Muscle layer of duodenum (tissue), 2 donors: ENCODE data around the gene OR2L13.

Experiments
- H3K27ac ChIP-seq: one replicate; pipeline ENCODE4 v1.7.0; 2013; ENCODE audit warnings: mild to moderate bottlenecking, low read length
- H3K27me3 ChIP-seq: one replicate; pipeline ENCODE4 v1.7.0; 2013; ENCODE audit warnings: low read depth, mild to moderate bottlenecking, control low read depth, low read length
- H3K36me3 ChIP-seq, 2 donors: one replicate each; pipeline ENCODE4 v1.7.0; 2013; ENCODE audit warnings: low read length in 2 of 2, control low read depth in 1 of 2, mild to moderate bottlenecking in 1 of 2; ENCODE audit not compliant: insufficient read depth in 2 of 2, control insufficient read depth in 1 of 2
- H3K4me1 ChIP-seq, 2 donors: one replicate each; pipeline ENCODE4 v1.7.0; 2013; ENCODE audit warnings: low read length in 2 of 2, mild to moderate bottlenecking in 2 of 2, control low read depth in 1 of 2, moderate library complexity in 1 of 2; ENCODE audit not compliant: insufficient read depth in 2 of 2, control insufficient read depth in 1 of 2
- H3K4me3 ChIP-seq, 2 donors: one replicate each; pipeline ENCODE4 v1.7.0; 2013; ENCODE audit warnings: low read length in 2 of 2, low read depth in 1 of 2, mild to moderate bottlenecking in 1 of 2
- H3K9me3 ChIP-seq, 2 donors: one replicate each; pipeline ENCODE4 v1.7.0; 2013; ENCODE audit warnings: low read length in 2 of 2, control low read depth in 1 of 2, mild to moderate bottlenecking in 1 of 2; ENCODE audit not compliant: control insufficient read depth in 1 of 2
- donor health status: healthy.

OR2L13 gene

DNA sequence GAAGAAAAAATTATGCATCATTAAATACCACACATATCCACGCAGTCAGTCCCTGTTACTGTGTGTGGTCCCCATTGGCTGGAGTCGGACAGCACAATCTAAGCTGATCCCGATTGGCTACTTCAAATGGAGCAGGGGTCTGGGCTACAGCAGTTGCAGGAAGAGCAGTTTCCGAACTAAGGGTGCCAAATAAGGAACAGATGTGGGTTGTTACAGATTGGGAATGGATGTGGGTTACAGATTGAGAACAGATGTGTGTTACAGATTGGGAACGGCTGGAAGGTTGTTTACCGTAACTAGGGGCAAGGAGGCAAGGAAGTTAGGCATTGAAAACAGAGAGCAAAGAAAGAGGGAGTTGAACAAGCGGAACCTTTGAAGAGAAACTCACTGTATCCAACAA, 19.9 kb downstream of the OR2L13 start:
- Histone ChIP-seq H3K27me3 (no peaks in the 10 kb centered on the region), H3K9me3 (peaks cover 12 to 16% of the 10 kb centered on the region in 2 donors), H3K4me1 (no peaks in the 10 kb centered on the region), H3K36me3 (no peaks in the 10 kb centered on the region), H3K4me3 (no peak overlapping the region), H3K27ac (no peak overlapping the region)

- no peak overlapping the region for H3K27ac ChIP-seq
- H3K9me3 ChIP-seq: peaks cover 0 to 22% of the 10 kb centered on the region in 2 donors
- no peaks in the 10 kb centered on the region for H3K36me3 ChIP-seq
- H3K27me3 ChIP-seq: no peaks in the 10 kb centered on the region
- no peaks in the 10 kb centered on the region for H3K4me1 ChIP-seq
- H3K4me3 ChIP-seq: no peak overlapping the region
These were observed 32.7 kb downstream of the OR2L13 start for GRCh38 chr1:248127653-248128052.

- Histone ChIP-seq H3K36me3 (no peaks in the 10 kb centered on the region), H3K27me3 (no peaks in the 10 kb centered on the region), H3K4me3 (no peak overlapping the region), H3K4me1 (no peaks in the 10 kb centered on the region), H3K9me3 (no peaks in the 10 kb centered on the region), H3K27ac (no peak overlapping the region)
These were observed 41.8 kb downstream of the OR2L13 start for GRCh38 chr1:248136811-248137210.

GRCh38 chr1:248140846-248141245, 45.9 kb downstream of the OR2L13 start:
- Histone ChIP-seq H3K9me3 (peaks cover 0 to 3% of the 10 kb centered on the region in 2 donors), H3K4me3 (no peak overlapping the region)

GRCh38 chr1:248143311-248143710, 48.3 kb downstream of the OR2L13 start:
- H3K4me3 ChIP-seq: no peak overlapping the region

More at GRCh38 chr1:248140846-248141245, 45.9 kb downstream of the OR2L13 start:
- Histone ChIP-seq H3K36me3 (no peaks in the 10 kb centered on the region), H3K27me3 (no peaks in the 10 kb centered on the region), H3K27ac (no peak overlapping the region), H3K4me1 (no peaks in the 10 kb centered on the region)

DNA sequence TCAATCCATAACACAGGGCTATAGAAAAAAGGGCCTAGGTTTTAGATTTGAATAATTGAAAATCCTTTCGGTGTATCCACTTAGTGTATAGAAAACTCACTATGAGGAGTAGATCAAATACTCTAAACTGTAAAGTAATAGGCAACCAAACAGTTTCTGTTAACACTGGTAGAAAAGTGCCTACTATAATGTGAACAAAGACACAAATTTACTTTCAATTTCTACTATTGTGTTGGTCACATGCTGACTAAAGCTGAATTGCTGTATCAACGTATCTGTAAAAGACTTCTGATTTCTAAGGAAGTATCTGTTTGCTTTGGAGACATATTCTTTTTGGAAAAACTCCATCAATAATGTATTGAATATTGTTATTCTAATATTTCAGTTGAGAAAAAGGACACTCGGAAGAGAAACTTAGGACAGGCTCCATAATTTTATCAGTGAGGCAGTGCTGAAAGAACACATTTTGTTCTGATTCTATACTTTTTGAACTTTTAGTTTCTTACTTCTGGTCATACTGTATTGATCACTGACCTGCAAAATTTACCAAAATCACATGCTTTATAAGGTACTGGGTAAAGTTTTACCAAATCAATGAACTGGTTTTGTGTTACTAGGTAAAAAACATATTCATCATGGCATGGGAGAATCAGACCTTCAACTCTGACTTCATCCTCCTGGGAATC, 49.7 kb downstream of the OR2L13 start, which contains the start of gene OR2M5:
Gene OR2M5 (plus strand): TSS at position 636 of the 686 bp plus-strand sequence. CDS start 0 bp downstream, at position 636.
- no peaks in the 10 kb centered on the region for H3K4me1 ChIP-seq
- peaks cover 0 to 14% of the 10 kb centered on the region in 2 donors for H3K9me3 ChIP-seq
- no peaks in the 10 kb centered on the region for H3K36me3 ChIP-seq
- no peak within 1 kb of the TSS for H3K4me3 ChIP-seq
- no peak within 1 kb of the TSS for H3K27ac ChIP-seq
- H3K27me3 ChIP-seq: no peaks in the 10 kb centered on the region

More at GRCh38 chr1:248143311-248143710, 48.3 kb downstream of the OR2L13 start:
- peaks cover 0 to 12% of the 10 kb centered on the region in 2 donors for H3K9me3 ChIP-seq
- H3K27me3 ChIP-seq: no peaks in the 10 kb centered on the region
- H3K4me1 ChIP-seq: no peaks in the 10 kb centered on the region
- H3K36me3 ChIP-seq: no peaks in the 10 kb centered on the region
- H3K27ac ChIP-seq: no peak overlapping the region
